DND-41 (cell line): Measurements from ENCODE around the gene RDH5.

ENCODE experiments used
- ATAC-seq: fragments of 200-7000 bp; cut with Tn5 transposase; 3 replicates; pipeline ENCODE4 v1.9.1; 2021; ENCODE audit warnings: low read depth; ENCODE audit not compliant: insufficient read depth
- DNase-seq: peaks from one replicate; pipeline ENCODE4 v3.0.0-alpha.2; 2020
- H2AFZ ChIP-seq: 2 replicates; pipeline ENCODE4 v1.6.0; 2012; ENCODE audit warnings: low read depth, low read length
- H3K27ac ChIP-seq: 2 replicates; pipeline ENCODE4 v1.5.1; 2012; ENCODE audit warnings: low read length, inconsistent platforms
- H3K27me3 ChIP-seq: fragments of 200-600 bp; sonication (generic); 2 replicates; pipeline ENCODE4 v1.6.0; 2012; ENCODE audit warnings: low read length, mild to moderate bottlenecking, inconsistent platforms; ENCODE audit not compliant: insufficient read depth, poor library complexity
- H3K36me3 ChIP-seq: 2 replicates; pipeline ENCODE4 v1.5.1; 2012; ENCODE audit warnings: low read length, inconsistent platforms; ENCODE audit not compliant: insufficient read depth
- H3K4me1 ChIP-seq: 2 replicates; pipeline ENCODE4 v1.5.1; 2012; ENCODE audit warnings: mild to moderate bottlenecking, low read length; ENCODE audit not compliant: insufficient read depth
- H3K4me2 ChIP-seq: 2 replicates; pipeline ENCODE4 v1.6.0; 2012; ENCODE audit warnings: mild to moderate bottlenecking, moderate library complexity, low read length, inconsistent platforms; ENCODE audit not compliant: insufficient read depth
- H3K4me3 ChIP-seq, 2 experiments: fragments of 200-600 bp in 1 of 2; shearing (Covaris generic) in 1 of 2; 2 replicates each; pipeline ENCODE4 v1.5.1; 2012 to 2016; ENCODE audit warnings: inconsistent platforms in 2 of 2, low read length in 2 of 2, mild to moderate bottlenecking in 2 of 2, low read depth in 1 of 2, moderate library complexity in 1 of 2
- H3K79me2 ChIP-seq: 2 replicates; pipeline ENCODE4 v1.6.0; 2012; ENCODE audit warnings: low read length, inconsistent platforms; ENCODE audit not compliant: insufficient read depth
- H3K9ac ChIP-seq: 2 replicates; pipeline ENCODE4 v1.6.0; 2012; ENCODE audit warnings: low read depth, mild to moderate bottlenecking, inconsistent platforms, low read length, moderate library complexity
- H3K9me3 ChIP-seq: 2 replicates; pipeline ENCODE4 v1.5.1; 2012; ENCODE audit warnings: low read length, moderate library complexity, mild to moderate bottlenecking, inconsistent platforms; ENCODE audit not compliant: insufficient read depth, severe bottlenecking
- H4K20me1 ChIP-seq: 2 replicates; pipeline ENCODE4 v1.6.0; 2012; ENCODE audit warnings: low read length; ENCODE audit not compliant: insufficient read depth
- EZH2 ChIP-seq: IDR thresholded peaks from 3 replicates; pipeline ENCODE4 v1.6.1; 2012; ENCODE audit warnings: borderline replicate concordance, low read depth, mild to moderate bottlenecking, moderate library complexity, low read length, inconsistent platforms; ENCODE audit not compliant: severe bottlenecking
- TF ChIP-seq, protein P1 (sequence below): IDR thresholded peaks from 2 replicates; pipeline ENCODE4 v1.5.1; 2012; ENCODE audit warnings: borderline replicate concordance, low read length, moderate library complexity, mild to moderate bottlenecking; ENCODE audit not compliant: poor library complexity, severe bottlenecking; ENCODE audit errors: extremely low read depth

The RDH5 gene

DNA sequence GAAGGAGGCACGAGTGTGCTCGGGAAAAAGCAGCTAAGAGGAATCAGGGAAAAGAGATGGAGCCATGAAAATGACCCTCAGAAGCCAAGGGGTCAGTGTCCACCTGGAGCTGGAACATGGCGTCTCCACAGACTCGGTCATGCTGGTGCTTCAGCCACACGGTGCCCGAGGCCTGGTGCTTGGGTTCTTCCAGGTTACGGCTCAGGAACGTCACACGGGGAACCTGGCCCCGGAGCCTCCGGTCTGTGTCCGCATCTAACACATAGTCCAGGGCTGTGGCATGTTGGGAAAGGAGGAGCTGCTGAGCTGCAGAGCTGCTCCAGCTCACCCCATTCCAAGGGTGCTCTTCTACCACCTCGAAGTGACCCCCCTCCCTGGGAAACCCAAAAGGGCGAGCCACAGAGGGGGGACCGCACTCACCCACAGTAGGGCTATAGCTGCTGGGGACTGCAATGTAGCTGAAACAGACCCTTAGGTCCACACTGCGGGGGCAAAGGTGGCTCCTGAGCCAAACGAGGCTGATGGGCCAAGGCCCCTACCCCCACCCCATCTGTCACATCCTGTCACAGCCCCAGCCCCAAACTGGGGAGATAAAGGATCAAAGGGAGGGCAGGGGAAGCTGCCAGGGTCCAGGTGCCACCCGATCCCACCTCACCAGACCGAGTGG lies 23.3 kb upstream of the RDH5 start:
- no peak for ATAC-seq
- Histone ChIP-seq H3K36me3 (no peaks in the 10 kb centered on the region), H3K9me3 (no peaks in the 10 kb centered on the region), H3K27me3 (peaks cover 3% of the 10 kb centered on the region), H3K4me2 (no peak overlapping the region), H3K79me2 (no peaks in the 10 kb centered on the region), H3K9ac (no peak overlapping the region), H3K27ac (no peak overlapping the region), H2AFZ (no peak overlapping the region), H4K20me1 (no peaks in the 10 kb centered on the region), H3K4me1 (no peaks in the 10 kb centered on the region), H3K4me3 (no peak overlapping the region)
- TF ChIP-seq, protein P1, sequence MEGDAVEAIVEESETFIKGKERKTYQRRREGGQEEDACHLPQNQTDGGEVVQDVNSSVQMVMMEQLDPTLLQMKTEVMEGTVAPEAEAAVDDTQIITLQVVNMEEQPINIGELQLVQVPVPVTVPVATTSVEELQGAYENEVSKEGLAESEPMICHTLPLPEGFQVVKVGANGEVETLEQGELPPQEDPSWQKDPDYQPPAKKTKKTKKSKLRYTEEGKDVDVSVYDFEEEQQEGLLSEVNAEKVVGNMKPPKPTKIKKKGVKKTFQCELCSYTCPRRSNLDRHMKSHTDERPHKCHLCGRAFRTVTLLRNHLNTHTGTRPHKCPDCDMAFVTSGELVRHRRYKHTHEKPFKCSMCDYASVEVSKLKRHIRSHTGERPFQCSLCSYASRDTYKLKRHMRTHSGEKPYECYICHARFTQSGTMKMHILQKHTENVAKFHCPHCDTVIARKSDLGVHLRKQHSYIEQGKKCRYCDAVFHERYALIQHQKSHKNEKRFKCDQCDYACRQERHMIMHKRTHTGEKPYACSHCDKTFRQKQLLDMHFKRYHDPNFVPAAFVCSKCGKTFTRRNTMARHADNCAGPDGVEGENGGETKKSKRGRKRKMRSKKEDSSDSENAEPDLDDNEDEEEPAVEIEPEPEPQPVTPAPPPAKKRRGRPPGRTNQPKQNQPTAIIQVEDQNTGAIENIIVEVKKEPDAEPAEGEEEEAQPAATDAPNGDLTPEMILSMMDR: no peak
- no peak for TF ChIP-seq EZH2
- DNase-seq: no peak

DNA sequence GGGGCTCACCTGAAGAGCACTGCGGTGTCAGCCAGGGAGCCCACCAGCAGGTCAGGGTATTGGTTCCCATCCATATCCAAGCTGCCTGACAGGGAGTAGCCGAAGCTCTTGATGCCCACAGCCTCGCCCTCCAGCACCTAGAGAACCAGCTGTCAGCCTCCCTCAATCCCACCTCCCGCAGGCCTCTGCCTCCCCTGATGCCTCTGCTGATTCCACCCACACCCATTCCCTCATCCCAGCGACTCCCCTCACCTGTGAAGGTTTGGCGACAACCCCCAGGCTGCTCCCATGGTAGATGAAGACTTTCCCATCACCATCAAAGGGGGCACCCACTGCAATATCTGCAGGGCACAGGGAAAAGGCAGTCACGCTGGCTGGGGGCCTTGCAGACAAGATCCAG lies 22.5 kb upstream of the RDH5 start:
- no peak overlapping the region for H3K9ac ChIP-seq
- H3K79me2 ChIP-seq: no peaks in the 10 kb centered on the region
- TF ChIP-seq EZH2: no peak
- TF ChIP-seq, protein P1: no peak
- no peak for DNase-seq
- H3K4me1 ChIP-seq: no peaks in the 10 kb centered on the region
- no peaks in the 10 kb centered on the region for H4K20me1 ChIP-seq
- H3K36me3 ChIP-seq: no peaks in the 10 kb centered on the region
- peaks cover 3% of the 10 kb centered on the region for H3K27me3 ChIP-seq
- no peak overlapping the region for H2AFZ ChIP-seq
- no peak overlapping the region for H3K4me2 ChIP-seq
- H3K27ac ChIP-seq: no peak overlapping the region
- ATAC-seq: no peak
- no peaks in the 10 kb centered on the region for H3K9me3 ChIP-seq
- no peak overlapping the region for H3K4me3 ChIP-seq

DNA sequence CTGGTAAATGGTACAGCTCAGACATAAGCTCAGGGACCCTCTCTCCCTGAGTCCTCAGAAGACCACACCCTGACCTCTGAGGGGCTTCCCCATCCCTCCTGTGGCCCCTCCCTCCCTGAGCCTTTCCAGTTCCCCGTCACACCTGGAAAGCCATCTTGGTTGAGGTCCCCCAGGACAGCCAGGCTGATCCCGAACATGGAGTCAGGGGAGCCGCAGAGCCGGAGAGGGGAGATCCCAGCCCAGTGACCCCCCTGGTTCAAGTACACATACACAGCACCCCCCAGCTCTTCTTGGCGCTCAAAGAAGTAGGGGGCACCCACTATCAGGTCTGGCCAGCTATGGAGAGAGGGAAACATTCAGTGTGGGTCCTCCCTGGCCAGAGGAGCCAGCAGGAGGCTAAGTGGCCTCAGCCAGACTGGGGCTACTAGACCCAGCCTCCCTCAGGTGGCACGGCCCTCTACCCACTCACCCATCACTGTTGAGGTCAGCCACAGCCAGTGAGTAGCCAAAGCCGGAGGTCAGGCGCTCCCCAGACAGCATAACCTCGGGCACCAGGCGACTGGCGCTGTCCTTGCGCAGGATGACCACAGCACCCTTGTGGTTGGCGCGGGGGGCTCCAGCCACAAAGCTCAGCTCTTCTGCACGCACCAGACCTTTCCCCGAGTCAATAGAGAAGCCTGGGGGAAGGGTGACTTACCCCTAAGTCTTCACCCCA lies 21.8 kb upstream of the RDH5 start:
- H3K79me2 ChIP-seq: no peaks in the 10 kb centered on the region
- TF ChIP-seq, protein P1: no peak
- TF ChIP-seq EZH2: no peak
- H2AFZ ChIP-seq: no peak overlapping the region

More for the DNA sequence above, 21.8 kb upstream of the RDH5 start:
- peaks cover 3% of the 10 kb centered on the region for H3K27me3 ChIP-seq
- H3K4me1 ChIP-seq: no peaks in the 10 kb centered on the region
- H3K9me3 ChIP-seq: no peaks in the 10 kb centered on the region
- H3K4me3 ChIP-seq: no peak overlapping the region
- H3K9ac ChIP-seq: no peak overlapping the region
- H4K20me1 ChIP-seq: no peaks in the 10 kb centered on the region
- no peak overlapping the region for H3K27ac ChIP-seq
- DNase-seq (no peak), ATAC-seq (no peak)
- no peaks in the 10 kb centered on the region for H3K36me3 ChIP-seq
- H3K4me2 ChIP-seq: no peak overlapping the region
